HepG2 (cell line): ENCODE results near the gene COX6B1. TPM values are rescaled to one million over a fixed set of nuclear protein-coding genes. Genes with fewer than 3 reads are reported as not detected.

Experiments
- ATF7 ChIP-seq, 2 experiments: fragments of 450-650 bp in 1 of 2; sonication (generic) in 1 of 2; formaldehyde crosslinking in 1 of 2; IDR thresholded peaks; 2 replicates each; pipeline versions ENCODE4 v1.4.0 to v1.6.1; 2016 to 2020; ENCODE audit warnings: antibody characterized with exemption in 1 of 2, mild to moderate bottlenecking in 1 of 2, missing genetic modification reagents in 1 of 2
- CBFB ChIP-seq: sonication (generic); formaldehyde crosslinking; IDR thresholded peaks from 2 replicates; pipeline ENCODE4 v1.4.0; 2020; ENCODE audit warnings: missing genetic modification reagents
- CSRNP1 ChIP-seq: sonication (generic); formaldehyde crosslinking; IDR thresholded peaks from 2 replicates; pipeline ENCODE4 v1.8.1; 2023; ENCODE audit warnings: mild to moderate bottlenecking, missing genetic modification reagents
- EEA1 ChIP-seq: sonication (generic); formaldehyde crosslinking; IDR thresholded peaks from 2 replicates; pipeline ENCODE4 v1.5.1; 2020; ENCODE audit warnings: mild to moderate bottlenecking, missing genetic modification reagents, borderline replicate concordance
- FOXM1 ChIP-seq: sonication (generic); formaldehyde crosslinking; IDR thresholded peaks from 2 replicates; pipeline ENCODE4 v1.5.0; 2020; ENCODE audit warnings: missing genetic modification reagents
- HOXA3 ChIP-seq: sonication (generic); formaldehyde crosslinking; IDR thresholded peaks from 2 replicates; pipeline ENCODE4 v1.5.0; 2020; ENCODE audit warnings: missing genetic modification reagents
- KMT2A ChIP-seq: sonication (generic); formaldehyde crosslinking; IDR thresholded peaks from 2 replicates; pipeline ENCODE4 v1.4.0; 2020; ENCODE audit warnings: missing genetic modification reagents
- MYC ChIP-seq: sonication (generic); formaldehyde crosslinking; IDR thresholded peaks from 2 replicates; pipeline ENCODE4 v1.9.0; 2021; ENCODE audit warnings: missing genetic modification reagents, borderline replicate concordance
- NFKBIZ ChIP-seq: IDR thresholded peaks from 2 replicates; pipeline ENCODE4 v1.6.1; 2018; ENCODE audit warnings: missing genetic modification reagents, missing compliant biosample characterization
- RXRB ChIP-seq: IDR thresholded peaks from 2 replicates; pipeline ENCODE4 v1.6.1; 2016; ENCODE audit warnings: borderline replicate concordance, missing genetic modification reagents, missing compliant biosample characterization
- SAP130 ChIP-seq: IDR thresholded peaks from 2 replicates; pipeline ENCODE4 v1.6.1; 2016; ENCODE audit warnings: low read depth
- SMYD3 ChIP-seq: sonication (generic); formaldehyde crosslinking; IDR thresholded peaks from 2 replicates; pipeline ENCODE4 v1.8.1; 2023; ENCODE audit warnings: mild to moderate bottlenecking, missing genetic modification reagents
- ZHX2 ChIP-seq, 2 experiments: sonication (generic) in 1 of 2; formaldehyde crosslinking in 1 of 2; IDR thresholded peaks; 2 replicates each; pipeline versions ENCODE4 v1.6.1 to v1.9.0; 2014 to 2022; ENCODE audit warnings: antibody characterized with exemption in 1 of 2, borderline replicate concordance in 1 of 2, inconsistent platforms in 1 of 2, low read depth in 1 of 2, missing genetic modification reagents in 1 of 2
- ZKSCAN5 ChIP-seq: sonication (generic); formaldehyde crosslinking; IDR thresholded peaks from 2 replicates; pipeline ENCODE4 v1.5.1; 2020; ENCODE audit warnings: mild to moderate bottlenecking, missing genetic modification reagents
- ZNF496 ChIP-seq: sonication (generic); formaldehyde crosslinking; IDR thresholded peaks from 2 replicates; pipeline ENCODE4 v1.8.1; 2023; ENCODE audit warnings: mild to moderate bottlenecking, moderate library complexity, missing genetic modification reagents; ENCODE audit not compliant: insufficient replicate concordance
- ZNF557 ChIP-seq: sonication (generic); formaldehyde crosslinking; IDR thresholded peaks from 2 replicates; pipeline ENCODE4 v1.4.0; 2020; ENCODE audit warnings: missing genetic modification reagents
- ZNF572 ChIP-seq: sonication (generic); formaldehyde crosslinking; IDR thresholded peaks from 2 replicates; pipeline ENCODE4 v1.5.1; 2020; ENCODE audit warnings: mild to moderate bottlenecking, missing genetic modification reagents
- ZSCAN31 ChIP-seq: sonication (generic); formaldehyde crosslinking; IDR thresholded peaks from 2 replicates; pipeline ENCODE4 v1.5.0; 2020; ENCODE audit warnings: low read depth, mild to moderate bottlenecking, missing genetic modification reagents
- polyA plus RNA-seq, 8 experiments: library from polyadenylated mRNA; depleted of rRNA in 3 of 8; stranded (reverse) in 7 of 8; unstranded in 1 of 8; fragments of >200 nt; fragmentation: Illumina TruSeq in 4 of 8; extraction: Trizol in 4 of 8; gene quantifications; 2 replicates each; pipeline versions ENCODE4 v1.2.1 to v1.2.3, GENCODE V29; 2011 to 2016; ENCODE audit warnings: low read depth in 4 of 8, missing spikeins in 1 of 8, mixed read lengths in 1 of 8; ENCODE audit not compliant: insufficient read depth in 1 of 8
- total RNA-seq, 5 experiments: library from RNA; depleted of rRNA; stranded (reverse); fragments of >200 nt; fragmentation: Illumina TruSeq; extraction: Trizol; gene quantifications; 2 replicates each; pipeline ENCODE4 v1.2.3, GENCODE V29; 2016; ENCODE audit warnings: low read depth in 1 of 5
- TF ChIP-seq, protein P1 (sequence below): sonication (generic); formaldehyde crosslinking; IDR thresholded peaks from 2 replicates; pipeline ENCODE4 v1.5.0; 2020; ENCODE audit warnings: mild to moderate bottlenecking, missing genetic modification reagents, moderate library complexity

Gene COX6B1
- total and polyA plus RNA-seq, 2 of the 13 experiments (the other 11 are each of a cell fraction or from before 2014, with no cell fraction given) = 481 to 487 TPM

DNA sequence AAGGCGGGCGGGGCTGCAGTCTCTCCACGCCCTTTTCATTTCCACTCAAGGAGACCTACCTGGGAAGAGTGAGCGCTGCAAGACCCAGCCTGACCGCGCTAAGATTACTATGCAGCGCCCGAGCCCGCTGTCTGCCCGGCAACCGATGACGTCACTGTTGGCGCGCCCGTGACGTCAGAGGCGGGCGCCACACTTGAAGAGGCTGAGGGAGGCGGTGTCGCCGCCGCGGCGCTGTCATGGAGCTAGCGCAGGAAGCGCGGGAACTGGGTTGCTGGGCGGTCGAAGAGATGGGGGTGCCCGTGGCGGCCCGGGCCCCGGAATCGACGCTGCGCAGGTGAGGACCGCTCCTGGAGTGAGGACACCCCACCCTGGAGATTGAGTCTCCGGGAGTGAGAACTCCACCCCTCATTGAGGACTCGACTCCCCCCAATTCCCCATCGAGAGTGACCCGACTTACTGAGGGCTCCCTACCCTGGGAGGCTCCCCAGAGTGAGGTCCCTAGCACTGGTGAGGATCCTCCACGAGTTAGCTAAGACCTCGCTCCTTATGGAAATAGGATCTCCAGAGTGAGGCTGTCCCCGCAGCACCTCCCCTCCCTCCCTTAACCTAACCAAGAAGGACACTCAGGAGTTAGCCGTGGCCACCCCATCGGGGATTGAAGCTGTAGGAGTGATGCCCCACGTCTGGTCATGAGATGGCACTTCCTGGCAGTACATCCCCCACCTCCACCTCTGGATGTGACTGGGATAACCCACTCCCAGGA lies 35.4 kb upstream of the COX6B1 start, which contains the start of gene HAUS5 (continued):
- TF ChIP-seq ZHX2 (IDR thresholded peaks at IDR 0.05; ENCODE audit: low read depth) (peak; percentile 96), ZHX2 (CRISPR knock-in tag; IDR thresholded peaks at IDR 0.05; ENCODE audit: borderline replicate concordance) (no peak), CBFB (CRISPR knock-in tag) (peak; percentile 59; the same call in 1 of the 2 replicates), HOXA3 (CRISPR knock-in tag) (peak; percentile 100), RXRB (CRISPR knock-in tag) (peak; percentile 48; the same call in 1 of the 2 replicates), NFKBIZ (CRISPR knock-in tag) (0 out of 2 replicates have a peak, but pooled peaks have one; percentile 42), FOXM1 (CRISPR knock-in tag) (0 out of 2 replicates have a peak, but pooled peaks have one; percentile 42), ZKSCAN5 (CRISPR knock-in tag) (no peak), ZNF496 (no peak), ZNF557 (CRISPR knock-in tag) (0 out of 2 replicates have a peak, but pooled peaks have one; percentile 40), MYC (CRISPR knock-in tag) (peak; percentile 69; the same call in 1 of the 2 replicates), SAP130 (CRISPR knock-in tag) (peak; percentile 98), SMYD3 (CRISPR knock-in tag) (0 out of 2 replicates have a peak, but pooled peaks have one; percentile 19), KMT2A (peak; percentile 87), CSRNP1 (CRISPR knock-in tag) (0 out of 2 replicates have a peak, but pooled peaks have one; percentile 49), ZSCAN31 (peak; percentile 70; the same call in 1 of the 2 replicates), EEA1 (CRISPR knock-in tag) (no peak), ZNF572 (CRISPR knock-in tag) (no peak), ATF7 (IDR thresholded peaks at IDR 0.05) (peak; percentile 100), ATF7 (CRISPR knock-in tag; IDR thresholded peaks at IDR 0.05) (peak; percentile 99)
- TF ChIP-seq, protein P1, sequence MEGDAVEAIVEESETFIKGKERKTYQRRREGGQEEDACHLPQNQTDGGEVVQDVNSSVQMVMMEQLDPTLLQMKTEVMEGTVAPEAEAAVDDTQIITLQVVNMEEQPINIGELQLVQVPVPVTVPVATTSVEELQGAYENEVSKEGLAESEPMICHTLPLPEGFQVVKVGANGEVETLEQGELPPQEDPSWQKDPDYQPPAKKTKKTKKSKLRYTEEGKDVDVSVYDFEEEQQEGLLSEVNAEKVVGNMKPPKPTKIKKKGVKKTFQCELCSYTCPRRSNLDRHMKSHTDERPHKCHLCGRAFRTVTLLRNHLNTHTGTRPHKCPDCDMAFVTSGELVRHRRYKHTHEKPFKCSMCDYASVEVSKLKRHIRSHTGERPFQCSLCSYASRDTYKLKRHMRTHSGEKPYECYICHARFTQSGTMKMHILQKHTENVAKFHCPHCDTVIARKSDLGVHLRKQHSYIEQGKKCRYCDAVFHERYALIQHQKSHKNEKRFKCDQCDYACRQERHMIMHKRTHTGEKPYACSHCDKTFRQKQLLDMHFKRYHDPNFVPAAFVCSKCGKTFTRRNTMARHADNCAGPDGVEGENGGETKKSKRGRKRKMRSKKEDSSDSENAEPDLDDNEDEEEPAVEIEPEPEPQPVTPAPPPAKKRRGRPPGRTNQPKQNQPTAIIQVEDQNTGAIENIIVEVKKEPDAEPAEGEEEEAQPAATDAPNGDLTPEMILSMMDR (CRISPR knock-in tag) = peak; percentile 49
